ENCODE measurements around the gene SYVN1. TPM values are rescaled to one million over a fixed set of nuclear protein-coding genes. Genes with fewer than 3 reads are reported as not detected.

SYVN1 gene
- total and polyA plus RNA-seq, 2 donors (not counting 3 experiments of a cell fraction or from before 2014, with no cell fraction given): 34.5 to 45.1 TPM

GRCh38 chr11:65131895-65132237, 2.5 kb downstream of the SYVN1 start:
- no peak for FAIRE-seq
- TF ChIP-seq EZH2 (IDR thresholded peaks at IDR 0.05; ENCODE audit: borderline replicate concordance, low read depth, low read length, severe bottlenecking): no peak
- no peak for TF ChIP-seq FOS (IDR thresholded peaks at IDR 0.05; ENCODE audit: borderline replicate concordance, insufficient read depth, low read length)
- TF ChIP-seq GATA2 (IDR thresholded peaks at IDR 0.05; ENCODE audit: insufficient read depth, insufficient read length, low read depth, low read length): no peak
- TF ChIP-seq JUN (IDR thresholded peaks at IDR 0.05; ENCODE audit: borderline replicate concordance, insufficient read depth, insufficient read length, low read depth): no peak
- TF ChIP-seq MYC (IDR thresholded peaks at IDR 0.05; ENCODE audit: low read depth, low read length): no peak
- no peak for TF ChIP-seq POLR2A (IDR thresholded peaks at IDR 0.05; ENCODE audit: low read depth, low read length)
- TF ChIP-seq CTCF (IDR thresholded peaks at IDR 0.05; ENCODE audit: extremely low read depth in 1 of 2, insufficient read depth in 1 of 2, low read depth in 1 of 2, low read length in 2 of 2): no peak
- TF ChIP-seq MAX (IDR thresholded peaks at IDR 0.05; ENCODE audit: insufficient read depth, insufficient read length): no peak
- no peak for TF ChIP-seq POLR2AphosphoS5 (IDR thresholded peaks at IDR 0.05; ENCODE audit: insufficient read depth, low read depth, low read length)

More at GRCh38 chr11:65131895-65132237, 2.5 kb downstream of the SYVN1 start:
- Histone ChIP-seq H3K4me1 (ENCODE audit: control insufficient read depth, extremely low read depth, insufficient read depth, low read length) (peaks cover 12% of the 10 kb centered on the region), H3K4me2 (ENCODE audit: insufficient read depth, low read length) (no peak overlapping the region), H3K27me3 (ENCODE audit: control insufficient read depth in 2 of 2, insufficient read depth in 2 of 2, low read length in 2 of 2) (no peaks in the 10 kb centered on the region), H3K79me2 (ENCODE audit: control insufficient read depth, insufficient read depth, low read length) (peaks cover 14% of the 10 kb centered on the region), H3K9me3 (replicated peaks; ENCODE audit: control insufficient read depth, insufficient read depth, low read length) (no peaks in the 10 kb centered on the region), H3K9me1 (replicated peaks; ENCODE audit: control insufficient read depth, extremely low read depth, insufficient read depth, low read length) (no peaks in the 10 kb centered on the region), H3K27ac (ENCODE audit: insufficient read depth, low read depth, low read length) (no peak overlapping the region), H3K9ac (replicated peaks; ENCODE audit: extremely low read depth, insufficient read depth, low read length) (no peak overlapping the region), H3K4me3 (replicated peaks in 1 of 3; ENCODE audit: insufficient read depth in 1 of 3, low read depth in 1 of 3, low read length in 3 of 3) (no peak overlapping the region), H2AFZ (ENCODE audit: low read depth, low read length) (no peak overlapping the region), H3K36me3 (ENCODE audit: control insufficient read depth in 2 of 2, extremely low read depth in 1 of 2, insufficient read depth in 2 of 2, low read length in 2 of 2) (peaks cover 7 to 44% of the 10 kb centered on the region in 2 experiments), H4K20me1 (replicated peaks; ENCODE audit: control insufficient read depth, extremely low read depth, insufficient read depth, low read length) (no peaks in the 10 kb centered on the region)
- BruUV-seq (replicated peaks): no TSS peak
- dilution Hi-C loops (cut with MboI; ENCODE audit: extremely low pct_ligation_motif_present, low sequenced_read_pairs) (no loop called here), intact Hi-C loops (cut with micrococcal nuclease) (no loop called here)
- ChIA-PET CTCF (interaction anchor here (1.1 to 2.0 kb wide), 3 partner anchors 14 to 198 kb away, joined by 3 to 7 read pairs (median 4); partner anchors contain the start of gene ZNHIT2), POLR2A (no interaction called here)
- no peak for DNase-seq (ENCODE audit: low read depth, low spot score)

All from endothelial cell of umbilical vein (primary cell).